Middle frontal gyrus (tissue), 1 donor: Measurements from ENCODE around the gene ATP2A2.
"Not testable (repeated sequence)": the region's sequence is repeated elsewhere in the genome, so short reads cannot be mapped to it uniquely, and the experiment has no call there.

Source experiments
- DNase-seq: peaks from one replicate; pipeline ENCODE4 v3.0.0-alpha.2; 2015; ENCODE audit warnings: low spot score; ENCODE audit errors: extremely low spot score

The ATP2A2 gene

DNA sequence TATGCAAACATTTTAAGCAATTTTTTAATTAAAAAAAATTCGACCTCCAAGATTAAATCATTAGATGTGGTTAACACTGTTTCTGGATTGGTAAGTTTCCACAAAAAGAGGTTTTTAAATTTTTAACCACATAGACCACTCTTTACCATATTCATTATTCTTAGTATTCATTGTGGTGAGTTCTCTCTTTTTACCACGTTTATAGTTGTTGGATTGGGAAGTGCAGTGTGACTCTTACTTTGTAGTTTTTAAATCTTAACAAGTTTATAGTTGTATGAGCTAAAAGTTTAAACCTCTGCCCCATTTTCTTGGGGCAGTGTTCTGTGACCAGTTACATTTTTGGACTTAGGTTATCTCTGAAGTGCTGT lies 8.6 kb downstream of the ATP2A2 start:
- no peak for DNase-seq

DNA sequence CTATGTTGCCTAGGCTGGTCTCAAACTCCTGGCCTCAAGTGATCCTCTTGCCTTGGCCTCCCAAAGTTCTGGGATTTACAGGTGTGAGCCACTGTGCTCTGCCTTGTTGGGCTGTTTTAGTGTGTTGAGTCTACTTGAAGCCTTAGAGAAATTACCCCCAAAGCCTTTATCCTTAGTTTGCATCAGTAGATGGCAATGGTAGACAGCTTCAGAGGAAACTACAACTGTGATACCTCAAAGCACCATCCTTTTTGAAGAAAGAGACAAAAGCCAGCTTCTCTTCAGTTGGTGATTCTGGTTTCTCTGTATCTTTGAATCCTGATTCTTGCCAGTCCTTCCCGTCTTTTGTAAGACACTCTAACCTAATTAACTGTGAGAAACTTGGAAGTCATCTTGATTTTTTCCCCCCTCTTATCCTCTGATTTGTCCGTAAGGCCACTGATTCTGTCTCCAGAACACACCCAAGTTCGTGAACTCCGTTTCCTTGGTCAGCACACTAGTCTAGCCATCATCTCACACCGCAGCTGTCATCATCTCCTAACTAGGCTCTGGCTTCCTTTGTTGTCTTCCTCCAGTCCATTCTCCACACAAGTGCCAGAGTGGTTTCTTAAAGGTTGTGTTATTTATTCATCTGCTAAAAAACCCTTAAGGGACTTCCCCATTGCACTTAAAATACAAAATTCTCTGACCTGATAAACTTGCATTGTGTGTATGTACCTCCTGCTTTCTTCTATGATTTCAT lies 20.2 kb downstream of the ATP2A2 start:
- DNase-seq = no peak

DNA sequence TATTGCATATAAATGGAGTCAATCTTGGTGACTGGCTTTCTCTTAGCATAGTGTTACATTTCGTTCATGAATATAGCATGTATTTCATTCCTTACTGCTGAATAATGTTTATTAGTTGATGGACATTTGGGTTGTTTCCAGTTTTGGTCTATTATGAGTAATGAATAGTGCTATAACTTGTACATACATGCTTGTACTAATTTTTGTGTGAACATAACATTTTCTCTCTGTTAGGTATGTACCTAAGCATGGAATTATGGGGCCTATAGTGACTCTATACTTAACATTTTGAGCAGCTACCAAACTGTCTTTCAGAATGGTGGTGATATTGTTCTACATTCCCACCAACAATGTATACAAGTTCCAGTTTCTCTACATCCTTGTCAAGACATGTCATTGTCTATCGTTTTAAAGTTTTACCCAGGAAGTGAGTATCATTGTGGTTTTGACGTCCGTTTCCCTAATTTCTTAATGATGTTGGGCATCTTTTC lies 23.1 kb downstream of the ATP2A2 start:
- no peak for DNase-seq

DNA sequence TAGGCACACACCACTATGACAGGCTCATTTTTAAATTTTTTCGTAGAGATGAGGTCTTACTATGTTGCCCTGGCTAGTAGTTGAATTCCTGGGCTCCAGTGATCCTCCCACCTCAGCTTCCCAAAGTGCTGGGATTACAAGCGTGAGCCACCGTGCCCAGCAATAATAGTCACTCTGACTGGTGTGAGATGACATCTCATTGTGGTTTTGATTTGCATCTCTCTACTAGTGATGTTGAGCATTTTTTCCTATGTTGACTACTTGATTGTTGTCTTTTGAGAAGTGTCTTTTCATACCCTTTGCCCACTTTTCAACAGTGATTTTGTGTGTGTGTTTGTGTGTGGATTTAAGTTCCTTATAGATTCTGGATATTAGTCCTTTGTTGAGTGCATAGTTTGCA lies 26.3 kb downstream of the ATP2A2 start:
- no peak for DNase-seq

DNA sequence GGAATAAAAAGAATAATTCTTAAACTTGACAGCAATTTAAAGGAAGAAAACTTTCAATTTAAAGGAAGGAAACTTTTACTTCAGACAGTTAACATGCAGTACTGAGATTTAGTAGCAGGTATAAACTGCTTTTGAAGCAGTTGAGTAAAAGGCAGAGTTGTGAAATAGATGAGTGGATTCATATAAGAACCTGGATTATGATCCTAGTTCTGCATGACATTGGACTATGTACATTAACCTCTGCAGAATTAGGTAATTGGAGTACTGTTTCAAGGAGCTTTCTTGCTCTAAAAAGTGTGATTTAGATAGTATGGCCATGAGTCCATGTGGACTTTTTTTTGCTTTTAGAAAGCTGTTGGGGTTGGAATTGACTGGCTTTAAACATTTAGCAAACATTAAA lies 29.7 kb downstream of the ATP2A2 start:
- DNase-seq = no peak

DNA sequence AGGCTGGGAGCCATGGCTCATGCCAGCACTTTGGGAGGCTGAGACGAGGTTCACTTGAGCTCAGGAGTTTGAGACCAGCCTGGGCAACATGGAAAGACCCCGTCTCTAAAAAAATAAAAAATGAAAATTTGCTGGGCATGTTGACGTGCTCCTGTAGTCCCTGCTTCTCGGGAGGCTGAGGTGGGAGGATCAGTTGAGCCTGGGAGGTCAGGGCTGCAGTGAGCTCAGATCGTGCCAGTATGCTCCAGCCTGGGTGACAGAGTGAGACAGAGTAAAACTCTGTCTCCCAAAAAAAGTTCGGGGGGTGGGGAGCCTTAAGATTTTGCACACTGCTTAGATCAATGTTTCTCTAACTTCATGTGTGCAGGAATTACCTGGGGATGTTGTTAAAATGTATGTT lies 30.9 kb downstream of the ATP2A2 start:
- DNase-seq = no peak

DNA sequence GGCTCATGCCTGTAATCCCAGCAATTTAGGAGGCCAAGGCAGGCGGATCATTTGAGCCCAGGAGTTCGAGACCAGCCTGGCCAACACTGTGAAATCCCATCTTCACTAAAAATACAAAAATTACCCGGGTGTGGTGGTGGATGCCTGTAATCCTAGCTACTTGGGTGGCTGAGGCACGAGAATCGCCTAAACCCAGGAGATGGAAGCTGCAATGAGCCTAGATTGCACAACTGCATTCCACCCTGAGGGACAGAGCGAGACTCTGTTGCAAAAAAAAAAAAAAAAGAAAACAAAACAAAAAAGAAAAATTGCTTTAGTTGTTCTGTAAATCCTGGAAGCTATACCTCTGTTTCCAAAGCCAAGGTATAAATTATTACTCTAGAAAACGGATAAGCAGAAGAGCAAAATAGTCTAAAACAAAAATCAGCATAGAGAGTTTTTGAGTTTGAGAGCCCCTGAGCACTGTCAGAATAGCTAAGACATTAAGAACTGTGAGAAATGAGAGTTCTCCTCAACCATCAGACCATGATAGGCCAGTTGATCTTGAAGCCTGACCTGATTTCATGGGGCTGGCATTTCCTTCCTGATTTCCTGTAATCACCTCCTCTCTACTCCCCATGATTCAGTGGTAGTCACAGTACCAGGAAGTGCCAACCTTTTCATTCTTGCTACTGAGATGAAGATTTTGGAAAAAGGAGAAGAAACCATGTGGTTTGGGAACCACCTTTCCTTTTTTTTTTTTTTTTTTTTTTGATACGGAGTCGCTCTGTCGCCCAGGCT lies 31.7 kb downstream of the ATP2A2 start:
- no peak for DNase-seq

DNA sequence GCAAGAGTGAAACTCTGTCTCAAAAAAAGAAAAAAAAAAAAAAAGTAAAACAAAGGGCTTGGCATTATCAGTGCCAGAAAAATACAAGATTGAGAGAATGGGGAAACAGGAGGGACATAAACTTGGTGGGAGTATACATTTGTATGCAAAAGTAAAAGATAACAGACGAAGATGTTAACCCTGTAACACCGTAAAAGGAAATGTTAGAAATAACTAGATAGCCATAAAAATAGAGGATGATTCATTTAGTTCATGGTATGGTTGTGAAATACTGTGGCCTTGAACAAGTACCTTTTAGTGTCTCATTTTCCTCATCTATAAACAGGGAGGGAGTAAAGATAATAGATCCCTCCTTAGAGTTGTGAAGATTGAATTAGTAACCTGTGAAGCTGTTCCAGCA lies 33.3 kb downstream of the ATP2A2 start:
- no peak for DNase-seq

DNA sequence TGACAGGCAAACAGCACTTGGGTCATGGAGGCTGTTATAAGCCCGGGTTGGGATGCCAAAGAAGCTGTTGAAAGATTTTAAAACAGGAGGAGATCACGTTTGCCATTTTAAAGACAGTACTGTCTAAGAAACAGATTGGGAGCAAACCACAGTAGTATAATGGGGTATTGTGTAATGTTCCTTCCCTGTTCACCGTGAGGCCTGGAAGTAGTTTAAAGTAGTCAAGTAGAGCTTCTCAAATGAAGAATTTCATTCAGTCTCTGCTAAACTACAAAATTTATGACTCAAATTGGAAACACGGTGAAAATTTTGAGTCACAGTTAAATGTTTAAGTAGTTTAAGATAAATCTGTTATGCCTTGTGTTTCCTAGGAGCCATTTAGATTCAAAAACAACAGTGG lies 35.8 kb downstream of the ATP2A2 start:
- no peak for DNase-seq

DNA sequence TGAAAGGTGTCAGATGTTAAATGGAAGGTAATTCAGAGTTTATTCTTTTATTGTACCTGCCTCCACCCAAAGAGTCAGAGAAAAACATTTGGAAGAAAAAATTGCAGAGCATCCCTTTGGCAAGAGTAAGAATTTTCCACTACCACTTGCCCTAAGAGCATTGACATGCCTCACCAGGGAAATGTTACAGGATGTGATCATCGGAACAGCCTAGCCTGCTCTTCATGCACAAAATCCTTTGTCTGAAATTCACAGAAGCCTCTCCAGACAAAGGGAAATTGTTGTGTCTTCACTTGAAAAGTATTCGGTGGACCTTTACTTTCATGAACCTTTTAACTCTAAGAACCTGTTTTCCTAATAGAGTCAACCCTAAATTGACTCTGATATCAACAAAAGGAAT lies 36.9 kb downstream of the ATP2A2 start:
- no peak for DNase-seq

DNA sequence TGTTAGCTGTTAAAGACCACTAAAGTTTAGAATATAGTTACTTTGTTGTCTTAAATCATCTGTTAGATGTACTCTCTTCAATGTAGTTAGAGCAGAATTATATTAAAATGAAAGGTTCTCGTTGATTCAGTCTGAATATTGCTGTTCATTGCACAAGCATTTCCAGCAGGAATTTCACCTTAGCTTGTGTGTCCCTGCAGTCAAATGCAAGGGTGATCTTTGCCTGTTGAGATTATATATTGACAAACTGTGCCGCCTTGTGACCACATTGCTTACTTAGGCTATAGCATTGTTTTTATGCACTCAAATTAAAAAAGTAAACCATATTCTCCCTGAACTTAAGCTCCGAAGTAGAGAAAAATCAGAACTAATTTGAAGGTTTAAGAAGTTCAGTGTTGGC lies 39.5 kb downstream of the ATP2A2 start:
- no peak for DNase-seq

DNA sequence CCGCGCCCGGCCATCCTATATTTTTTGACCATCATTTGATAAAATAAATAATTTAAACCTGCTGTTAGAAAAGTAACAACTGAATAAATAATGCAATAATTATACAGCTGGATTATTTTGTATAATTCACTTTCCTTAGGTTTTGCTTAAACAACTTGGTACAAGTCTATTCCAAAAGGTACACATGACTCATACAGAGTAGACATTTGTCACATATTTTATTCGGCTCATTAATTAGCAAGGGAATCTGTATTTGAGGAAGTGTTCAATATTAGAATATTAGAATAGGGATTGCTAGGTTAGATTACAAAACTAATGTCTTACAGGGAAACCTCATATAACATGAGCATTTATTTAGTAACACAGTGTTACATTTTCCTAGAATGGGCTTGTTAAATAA lies 48.7 kb downstream of the ATP2A2 start:
- no peak for DNase-seq

DNA sequence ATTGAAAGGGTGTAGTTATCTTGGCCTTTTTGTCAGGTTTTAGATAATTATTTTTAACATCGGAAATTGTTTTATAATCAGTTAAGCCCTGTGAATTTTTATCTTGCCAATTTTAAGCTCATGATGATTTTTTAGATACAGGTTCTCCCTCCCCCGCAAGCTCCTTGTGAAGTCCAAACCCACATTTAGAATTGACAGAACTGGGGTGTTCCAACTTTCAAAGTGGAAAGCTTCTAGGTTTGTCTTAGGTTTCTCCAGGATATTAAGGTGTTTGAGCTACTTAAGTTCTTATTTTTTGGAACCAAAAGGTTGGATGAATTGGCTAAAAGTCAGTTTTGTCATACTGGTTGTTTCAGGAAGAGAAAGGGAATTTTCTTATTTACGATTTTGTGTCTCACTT lies 49.1 kb downstream of the ATP2A2 start:
- no peak for DNase-seq

DNA sequence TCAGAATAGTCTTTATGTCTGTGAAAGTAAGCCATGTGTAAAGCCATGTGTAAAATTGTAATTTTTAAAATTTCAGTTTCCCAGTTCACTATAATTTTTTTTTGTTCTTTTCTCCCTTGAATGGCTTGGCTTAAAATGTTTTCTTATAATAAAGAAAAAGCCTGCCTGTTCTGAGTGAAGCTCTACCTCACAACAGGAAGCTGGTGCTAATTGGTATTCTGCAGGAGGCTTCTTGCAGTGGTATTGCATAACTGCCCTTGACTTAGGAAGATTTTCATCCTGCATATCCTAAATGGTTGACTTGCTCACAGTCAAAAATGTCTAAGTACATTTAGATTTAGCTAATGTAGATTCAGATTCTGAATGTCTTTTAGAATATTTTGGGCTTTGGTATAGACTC lies 49.5 kb downstream of the ATP2A2 start:
- peak; percentile 20 for DNase-seq

DNA sequence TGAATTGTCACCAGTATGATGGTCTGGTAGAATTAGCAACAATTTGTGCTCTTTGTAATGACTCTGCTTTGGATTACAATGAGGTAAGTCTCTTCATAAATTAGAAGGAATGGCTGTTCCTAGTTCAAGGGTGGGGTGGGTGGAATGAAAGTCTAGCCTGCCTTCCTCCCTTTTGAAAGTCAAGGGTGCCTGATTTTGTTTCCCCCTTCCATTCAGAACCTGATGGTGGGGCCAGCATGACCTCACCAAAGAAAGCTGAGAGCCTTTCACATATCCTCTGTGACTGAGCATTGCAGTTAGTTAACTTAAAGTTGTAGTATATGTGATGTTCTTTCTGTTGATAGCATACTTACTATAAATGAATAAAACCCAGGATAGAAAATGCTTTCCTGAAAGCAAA lies 52.2 kb downstream of the ATP2A2 start:
- no peak for DNase-seq

DNA sequence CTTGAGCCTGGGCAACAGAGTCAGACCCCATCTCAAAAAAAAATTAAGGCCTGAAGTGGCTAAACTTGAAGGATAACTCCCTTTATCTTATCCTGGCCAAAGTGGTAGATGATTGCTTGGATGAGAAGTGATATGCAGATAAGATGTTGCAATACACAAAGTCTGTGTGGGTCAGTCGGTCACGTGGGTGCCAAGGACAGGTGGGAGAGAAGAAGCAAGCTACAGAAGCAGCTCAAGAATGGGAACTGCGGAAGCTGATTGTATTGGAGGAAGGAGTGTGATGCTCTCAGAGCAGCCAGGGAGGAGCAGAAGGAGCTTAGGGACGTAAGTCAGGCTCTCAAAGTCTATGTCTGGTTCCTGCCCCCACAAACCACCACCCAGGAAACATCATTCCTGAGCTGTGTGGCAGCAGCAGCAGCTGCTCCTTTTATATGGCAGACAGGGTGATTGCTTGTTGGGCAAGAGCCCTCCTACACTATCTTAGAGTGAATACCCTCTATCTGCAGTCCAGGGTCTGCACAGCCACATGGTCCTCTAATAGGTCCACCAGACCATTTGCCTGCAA lies 54.5 kb downstream of the ATP2A2 start:
- DNase-seq = no peak

DNA sequence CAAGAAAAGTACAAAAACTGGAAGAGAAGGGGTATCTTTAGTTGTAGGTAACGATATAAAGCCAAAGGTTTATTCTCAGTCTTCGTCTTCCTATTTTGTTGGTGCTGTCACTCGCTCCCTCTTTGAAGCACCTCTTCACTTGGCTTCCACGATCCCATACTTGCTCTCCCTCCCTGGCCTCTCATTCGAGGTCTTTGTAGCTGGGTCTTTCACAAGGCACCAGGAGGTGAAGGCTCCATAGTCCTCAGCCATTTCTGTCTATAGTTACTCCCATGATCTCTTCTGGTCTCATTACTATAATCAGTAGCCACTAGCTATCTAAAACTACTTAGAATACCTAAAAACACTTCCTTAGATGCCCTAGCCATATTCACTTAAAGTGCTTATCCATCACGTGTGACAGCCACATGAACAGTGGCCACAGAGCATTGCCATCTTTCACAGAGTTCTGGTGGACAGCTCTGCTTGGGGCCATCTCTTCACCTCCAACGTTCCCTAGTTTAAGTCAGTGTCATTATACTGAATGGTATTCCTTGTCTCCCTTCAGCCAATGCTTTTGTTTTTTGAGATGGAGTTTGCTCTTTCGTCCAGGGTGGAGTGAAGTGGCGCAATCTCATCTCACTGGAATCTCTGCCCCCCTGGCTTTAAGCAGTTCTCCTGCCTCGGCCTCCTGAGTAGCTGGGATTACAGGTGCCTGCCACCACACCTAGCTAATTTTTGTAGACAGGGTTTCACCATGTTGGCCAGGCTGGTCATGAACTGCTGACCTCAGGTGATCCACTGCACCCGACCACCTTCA lies 57.1 kb downstream of the ATP2A2 start:
- no peak for DNase-seq

DNA sequence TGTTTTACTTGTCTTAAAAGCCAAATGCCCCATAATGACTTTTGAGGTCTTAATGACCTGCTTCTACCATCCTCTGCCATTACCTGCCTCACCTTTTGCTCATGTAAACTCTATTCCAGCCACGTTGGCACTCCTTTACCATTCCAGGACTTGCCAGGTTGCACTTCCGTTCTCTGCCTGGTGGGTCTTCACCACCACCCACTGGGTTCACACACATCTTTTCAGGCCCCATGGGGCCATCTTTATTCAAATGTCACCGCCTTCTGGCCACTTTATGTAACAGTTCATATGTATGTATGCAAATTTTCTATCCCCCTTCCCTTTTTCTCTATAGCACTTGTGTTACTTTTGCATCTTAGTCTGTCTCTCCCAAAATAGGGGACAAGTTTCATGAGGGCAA lies 57.7 kb downstream of the ATP2A2 start:
- no peak for DNase-seq

DNA sequence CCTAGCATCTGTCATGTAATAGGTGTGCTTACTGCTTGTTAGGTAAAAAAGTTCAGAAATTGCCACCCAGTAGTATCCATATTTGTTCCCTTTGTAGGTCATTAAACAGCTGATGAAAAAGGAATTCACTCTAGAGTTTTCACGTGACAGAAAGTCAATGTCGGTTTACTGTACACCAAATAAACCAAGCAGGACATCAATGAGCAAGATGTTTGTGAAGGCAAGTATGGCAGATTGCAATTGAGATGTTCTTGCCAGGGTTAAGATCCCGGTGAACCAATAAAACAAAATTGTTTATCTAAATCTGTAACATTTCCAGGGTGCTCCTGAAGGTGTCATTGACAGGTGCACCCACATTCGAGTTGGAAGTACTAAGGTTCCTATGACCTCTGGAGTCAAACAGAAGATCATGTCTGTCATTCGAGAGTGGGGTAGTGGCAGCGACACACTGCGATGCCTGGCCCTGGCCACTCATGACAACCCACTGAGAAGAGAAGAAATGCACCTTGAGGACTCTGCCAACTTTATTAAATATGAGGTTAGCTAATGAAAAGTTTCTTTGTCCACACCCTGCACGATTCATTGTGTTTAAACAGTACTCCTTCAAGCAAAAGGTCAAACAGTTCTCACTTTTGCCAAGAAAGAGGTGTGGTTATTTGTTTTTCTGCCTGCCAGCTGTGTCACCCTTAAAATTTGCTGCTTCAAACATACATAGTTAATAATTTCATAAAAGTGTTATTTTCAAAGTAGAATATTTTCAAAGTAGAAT lies 58.3 kb downstream of the ATP2A2 start:
- no peak for DNase-seq

DNA sequence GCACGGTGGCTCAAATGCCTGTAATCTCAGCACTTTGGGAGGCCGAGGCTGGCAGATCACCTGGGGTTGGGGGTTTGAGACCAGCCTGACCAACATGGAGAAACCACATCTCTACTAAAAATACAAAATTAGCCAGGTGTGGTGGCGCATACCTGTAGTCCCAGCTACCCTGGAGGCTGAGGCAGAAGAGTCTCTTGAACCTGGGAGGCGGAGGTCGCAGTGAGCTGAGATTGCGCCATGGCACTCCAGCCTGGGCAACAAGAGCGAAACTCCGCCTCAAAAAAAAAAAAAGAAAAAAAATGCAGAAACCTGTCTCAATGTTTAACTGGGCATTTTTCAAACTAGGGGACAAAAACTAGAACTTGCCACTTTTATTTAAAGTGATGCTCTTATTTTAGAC lies 59.2 kb downstream of the ATP2A2 start:
- not testable (repeated sequence) for DNase-seq

DNA sequence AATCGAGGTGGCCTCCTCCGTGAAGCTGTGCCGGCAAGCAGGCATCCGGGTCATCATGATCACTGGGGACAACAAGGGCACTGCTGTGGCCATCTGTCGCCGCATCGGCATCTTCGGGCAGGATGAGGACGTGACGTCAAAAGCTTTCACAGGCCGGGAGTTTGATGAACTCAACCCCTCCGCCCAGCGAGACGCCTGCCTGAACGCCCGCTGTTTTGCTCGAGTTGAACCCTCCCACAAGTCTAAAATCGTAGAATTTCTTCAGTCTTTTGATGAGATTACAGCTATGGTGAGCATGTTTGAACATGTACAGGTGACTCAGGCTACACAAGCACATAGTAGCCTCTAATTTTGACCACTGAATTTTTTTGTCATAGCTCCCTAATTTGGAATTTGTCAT lies 59.7 kb downstream of the ATP2A2 start:
- no peak for DNase-seq
